ENCODE results near the gene PKP1.
A peak's percentile ranks its signal among the peaks of the same experiment; 100 is the strongest.

PKP1 gene

DNA sequence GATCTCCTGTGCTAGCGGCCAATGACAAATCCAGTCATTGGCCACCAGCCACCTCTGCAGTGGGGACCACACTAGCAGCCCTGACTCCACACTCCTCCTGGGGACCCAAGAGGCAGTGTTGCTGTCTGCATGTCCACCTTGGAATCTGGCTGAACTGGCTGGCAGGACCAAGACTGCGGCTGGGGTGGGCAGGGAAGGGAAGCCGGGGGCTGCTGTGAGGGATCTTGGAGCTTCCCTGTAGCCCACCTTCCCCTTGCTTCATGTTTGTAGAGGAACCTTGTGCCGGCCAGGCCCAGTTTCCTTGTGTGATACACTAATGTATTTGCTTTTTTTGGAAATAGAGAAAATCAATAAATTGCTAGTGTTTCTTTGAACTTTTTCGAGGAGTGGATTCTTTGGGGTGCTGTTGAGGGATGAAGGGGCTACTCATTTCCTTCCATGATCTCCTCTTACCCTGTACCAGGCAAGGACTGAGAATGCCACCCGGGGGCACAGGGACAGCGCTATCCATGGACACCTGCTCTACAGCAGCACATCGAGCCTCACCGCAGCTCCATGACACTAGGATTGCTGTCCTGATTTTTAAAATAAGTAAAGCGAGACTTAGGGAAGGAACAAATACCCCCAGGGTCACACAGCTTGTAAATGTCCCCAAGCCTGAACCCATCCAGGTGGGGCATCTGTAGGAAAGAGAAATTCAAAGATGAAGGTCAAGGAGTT, 49.5 kb downstream of the PKP1 start:
- no peak for DNase-seq

DNA sequence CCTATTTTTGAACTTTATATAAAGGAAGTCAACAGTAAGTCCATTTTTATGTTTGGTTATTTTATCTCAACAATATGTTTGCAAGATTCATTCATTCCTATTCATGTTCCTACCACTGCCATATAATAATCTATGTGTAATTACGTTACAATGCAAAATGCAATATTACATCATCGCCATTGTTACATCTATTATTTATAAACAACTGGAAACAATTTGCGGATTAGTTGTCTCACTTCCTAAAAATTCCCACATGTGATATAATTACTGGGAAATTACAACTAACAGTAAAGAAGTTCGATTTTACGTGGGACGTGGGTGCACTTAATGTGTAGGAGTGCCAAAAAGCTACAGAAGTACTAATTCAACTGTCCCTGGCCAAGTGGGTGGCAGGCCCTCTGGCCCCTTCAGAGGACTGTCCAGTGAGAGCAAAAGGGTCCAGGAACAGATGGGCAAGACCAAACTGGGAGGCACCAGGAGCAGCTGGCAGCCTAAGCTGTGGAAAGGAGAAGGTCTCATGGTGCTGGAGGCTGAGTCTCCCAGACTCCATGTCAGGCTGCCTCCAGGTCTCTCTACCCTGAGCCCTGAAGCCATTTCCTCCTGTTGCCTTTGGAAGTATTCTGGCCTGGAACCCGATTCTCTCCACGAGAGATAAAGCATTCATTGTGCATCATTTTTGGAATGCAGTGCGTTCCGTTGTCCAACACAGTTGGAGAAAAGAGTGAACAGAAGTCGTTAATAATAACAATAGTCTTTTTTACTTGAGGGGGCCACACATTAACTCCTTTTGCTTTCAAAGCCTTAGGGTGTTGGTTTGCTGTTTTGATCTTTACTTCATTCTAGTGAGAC, 51.2 kb downstream of the PKP1 start:
- DNase-seq = no peak

DNA sequence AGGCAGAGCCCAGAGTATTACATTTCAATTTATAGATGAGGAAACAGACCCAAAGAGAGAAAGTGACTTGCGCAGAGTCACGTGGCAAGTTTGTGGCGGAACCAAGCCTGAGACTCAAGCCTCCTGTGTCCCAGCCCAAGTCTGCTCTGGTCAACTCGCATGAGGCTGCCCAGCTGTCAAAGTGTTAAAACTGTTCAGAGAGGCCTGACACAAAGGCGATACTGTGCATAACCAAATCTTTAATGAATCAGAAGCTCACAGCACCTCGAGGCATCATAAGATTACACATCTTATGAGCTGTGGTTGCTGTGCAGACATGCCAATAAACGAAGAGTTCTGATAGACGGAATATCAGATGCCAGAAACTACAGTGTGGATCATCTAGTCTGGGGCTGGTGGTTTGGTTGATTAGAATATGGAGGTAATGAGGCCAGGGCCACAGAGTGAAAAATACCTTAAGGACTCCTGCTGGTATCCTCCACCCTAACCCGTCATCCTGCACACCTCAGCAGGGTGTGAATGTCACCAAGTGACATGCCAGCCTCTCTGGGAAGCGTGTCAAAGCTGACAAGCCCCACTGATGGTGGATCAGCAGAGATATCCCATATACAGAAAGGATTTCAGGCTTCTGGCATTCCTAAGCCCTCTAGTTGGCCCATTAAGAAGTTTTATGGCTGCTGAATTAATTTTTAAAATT, 52.0 kb downstream of the PKP1 start:
- DNase-seq = no peak

DNA sequence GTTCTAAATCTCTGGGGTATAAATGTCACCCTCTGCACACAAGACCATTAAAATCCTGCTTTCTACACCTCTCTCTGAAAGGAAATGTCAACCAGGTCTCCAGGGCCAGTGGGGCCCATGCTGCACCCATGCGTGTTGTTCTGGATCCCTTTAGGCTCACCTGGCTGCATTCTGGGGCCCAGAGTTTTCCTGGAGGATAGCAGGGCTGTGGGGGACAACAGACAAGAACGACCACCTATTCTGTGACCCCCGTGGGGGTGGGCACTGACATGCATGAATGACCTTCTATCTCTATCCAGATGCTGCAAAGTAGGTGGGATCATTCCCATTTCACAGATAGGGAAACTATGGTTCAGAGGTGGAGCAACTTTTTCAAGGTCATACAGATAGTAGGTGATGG, 52.6 kb downstream of the PKP1 start:
- DNase-seq = no peak

DNA sequence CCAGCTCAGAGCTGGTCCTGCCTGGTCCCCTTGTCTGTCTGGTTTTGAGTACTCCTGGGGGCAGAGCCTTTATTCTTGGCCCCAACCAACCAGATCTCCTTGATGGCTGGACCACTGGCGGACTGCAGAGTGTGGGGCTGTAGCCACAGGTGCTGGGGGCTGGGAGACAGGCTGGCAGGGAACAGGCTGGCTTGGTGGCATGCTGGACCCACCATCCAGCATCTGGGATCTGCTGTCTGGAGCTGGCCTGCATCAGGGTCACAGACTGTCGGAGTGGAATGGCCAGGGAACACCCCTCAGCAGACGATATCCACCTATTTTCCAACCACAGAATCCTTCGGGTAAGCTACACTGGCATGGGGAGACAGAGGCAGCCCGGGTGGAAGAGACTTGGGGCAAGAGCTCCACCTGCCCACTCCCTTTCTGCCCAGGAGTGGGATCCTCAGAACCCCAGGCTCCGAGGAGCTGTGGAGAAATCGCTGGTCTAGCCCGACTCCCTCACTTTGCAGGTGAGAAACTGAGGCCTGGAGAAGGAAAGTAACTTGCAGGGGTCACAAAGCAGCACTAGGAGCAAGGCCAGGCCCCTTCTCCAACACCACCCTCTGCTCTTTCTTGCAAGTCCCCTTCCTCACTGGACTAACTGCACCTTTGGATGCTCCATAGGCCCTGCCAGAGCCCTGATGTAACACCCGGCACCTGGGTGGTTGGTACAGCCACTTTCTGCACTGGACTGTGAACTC, 53.6 kb downstream of the PKP1 start:
- DNase-seq = no peak

DNA sequence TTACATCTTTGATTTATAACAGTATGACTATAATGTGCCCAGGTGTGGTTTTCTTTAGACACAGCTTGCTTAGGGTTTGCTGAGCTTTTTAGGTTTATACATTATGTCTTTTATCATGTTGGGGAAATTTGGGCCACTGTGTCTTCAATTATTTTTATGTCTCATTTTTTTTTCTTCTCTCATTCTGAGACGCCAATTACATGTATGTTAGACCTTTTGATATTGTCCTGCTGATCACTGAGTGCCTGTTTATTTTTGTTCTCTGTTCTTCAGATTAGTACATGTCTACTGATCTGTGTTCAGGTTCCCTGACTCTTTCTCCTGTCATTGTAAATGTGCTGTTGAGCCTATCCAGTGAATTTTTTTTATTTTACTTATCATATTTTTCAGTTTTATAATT, 58.1 kb downstream of the PKP1 start:
- DNase-seq = no peak

DNA sequence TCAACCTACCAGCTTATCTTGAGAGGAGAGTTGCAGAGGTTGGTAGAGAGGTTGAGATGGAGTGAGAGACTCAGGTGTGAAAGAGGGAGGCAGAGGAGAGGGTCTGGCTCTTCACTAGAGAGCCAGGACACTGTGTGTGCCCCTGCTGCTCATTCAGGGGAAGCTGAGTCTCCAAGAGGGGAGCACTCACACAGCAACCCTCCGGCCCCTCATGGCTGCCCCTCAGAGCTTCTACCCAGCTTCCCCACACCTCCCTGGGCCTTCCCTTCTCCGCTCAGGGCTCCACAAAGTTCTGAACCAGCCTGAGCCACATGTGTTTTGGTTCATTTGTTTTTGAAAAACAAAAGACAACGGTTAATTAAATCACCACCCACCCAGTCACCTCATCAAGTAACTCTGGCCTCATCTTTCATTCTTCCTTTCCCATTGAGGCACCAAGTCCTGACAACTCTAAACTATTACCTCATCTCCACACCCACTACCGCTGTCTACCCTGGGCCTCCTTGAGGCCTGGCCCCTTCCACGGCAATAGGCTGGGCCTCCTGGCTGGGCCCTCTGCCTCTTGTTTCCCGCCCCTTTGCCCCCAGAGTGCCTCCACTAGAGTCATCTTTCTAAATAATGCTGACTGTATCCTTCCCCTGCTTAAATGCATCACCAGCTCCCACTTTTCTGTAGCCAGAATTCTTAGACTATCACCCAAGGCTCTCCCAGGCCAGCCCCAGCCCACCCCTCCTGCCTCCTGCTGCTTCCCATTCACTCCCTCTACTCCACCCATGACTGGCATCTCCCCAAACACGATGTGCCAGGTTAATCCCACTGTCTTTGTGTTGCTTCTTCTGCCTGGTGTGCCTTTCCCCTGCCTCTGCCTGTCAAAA, 61.1 kb downstream of the PKP1 start:
- DNase-seq = no peak

DNA sequence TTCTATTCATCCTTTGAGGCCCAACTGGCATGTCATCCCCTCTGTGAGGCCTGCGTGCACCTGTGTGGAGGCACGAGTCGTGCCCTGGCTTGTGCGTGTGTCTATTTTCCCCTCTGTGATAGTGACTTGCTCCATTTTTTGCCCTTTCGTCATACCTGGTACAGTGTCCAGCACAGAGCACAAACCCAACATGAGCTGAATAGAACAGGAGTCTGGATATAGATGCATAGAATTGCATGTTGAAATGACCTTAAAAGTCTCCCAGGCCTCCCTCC, 61.7 kb downstream of the PKP1 start:
- no peak for DNase-seq

DNA sequence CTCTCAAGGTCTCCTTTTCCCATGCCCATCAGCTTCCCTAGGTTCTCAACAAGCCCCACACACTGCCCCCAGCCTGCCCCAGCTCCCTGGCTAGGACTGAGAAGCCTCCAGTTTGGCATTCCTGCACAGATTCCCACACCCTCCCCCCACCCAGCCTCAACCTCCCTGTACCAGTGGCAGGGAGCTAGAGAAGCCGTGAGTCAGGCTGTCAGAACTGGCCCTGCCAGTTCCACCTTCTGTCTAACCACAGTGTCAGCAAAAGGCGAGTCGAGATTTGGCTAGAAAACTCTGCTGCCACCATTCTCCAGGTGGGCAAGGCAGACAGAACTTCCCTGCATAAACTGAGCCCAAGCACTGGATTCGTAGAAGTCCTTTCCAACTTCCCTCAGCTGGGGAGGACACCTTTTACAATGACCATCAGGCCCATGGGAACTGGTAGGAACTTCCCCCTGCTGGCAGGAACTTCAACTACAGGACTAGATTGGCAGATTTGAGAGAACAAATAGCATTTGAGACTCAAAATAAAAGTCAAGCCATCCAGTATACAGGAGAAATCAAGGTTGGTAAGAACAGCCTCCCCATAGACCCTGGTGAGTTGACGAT, 63.1 kb downstream of the PKP1 start:
- DNase-seq = no peak

DNA sequence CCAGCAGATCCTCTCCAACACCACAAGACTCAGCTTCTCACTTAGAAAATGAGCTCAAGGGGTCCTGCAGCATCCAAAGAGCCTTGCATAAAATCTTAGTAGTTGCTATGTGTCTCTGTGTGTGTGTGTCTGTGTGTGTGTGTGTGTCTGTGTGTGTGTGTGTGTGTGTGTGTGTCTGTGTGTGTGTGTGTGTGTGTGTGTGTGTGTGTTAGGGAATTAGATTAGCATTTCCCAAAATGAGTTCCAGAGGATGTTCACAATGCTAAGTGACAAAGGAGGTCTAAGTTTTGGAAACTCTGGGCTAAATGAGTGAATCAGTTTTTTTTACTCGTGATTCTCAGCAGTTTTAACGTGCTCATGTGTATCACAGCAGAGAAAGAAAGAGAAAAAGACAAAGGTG, 63.7 kb downstream of the PKP1 start:
- DNase-seq = no peak

DNA sequence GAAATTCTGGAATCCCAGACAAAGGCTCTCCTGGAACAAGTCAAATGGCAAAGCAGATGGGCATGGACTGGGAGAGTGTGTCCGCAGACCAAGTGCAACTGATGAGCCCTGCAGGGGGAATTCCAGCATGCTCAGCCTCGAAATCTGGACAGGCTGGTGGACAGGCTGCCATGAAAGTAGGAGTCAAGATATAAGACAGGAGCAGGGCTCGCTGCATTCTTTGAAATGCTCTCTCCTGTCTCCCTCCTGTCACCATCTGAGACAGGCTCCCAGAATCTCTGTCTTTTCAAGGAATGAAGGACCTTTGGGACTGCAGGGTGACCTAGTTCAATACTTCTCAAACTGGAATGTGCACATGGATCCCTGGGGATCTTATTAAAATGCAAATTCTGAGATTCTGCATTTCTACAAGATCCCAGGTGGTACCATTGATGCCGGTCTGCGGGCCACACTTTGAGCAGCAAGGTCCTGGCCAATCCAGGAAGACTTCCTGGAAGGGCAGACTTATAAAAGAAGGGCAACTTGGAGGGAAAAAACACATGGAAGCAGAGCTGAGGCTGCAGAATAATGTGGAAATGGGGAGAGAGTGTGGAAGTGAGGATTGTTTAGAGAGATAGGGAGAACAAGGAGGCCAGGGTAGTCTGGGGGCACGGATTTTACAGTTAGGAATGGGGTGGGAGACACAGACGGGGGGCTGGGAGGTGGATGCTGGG, 64.3 kb downstream of the PKP1 start:
- DNase-seq = no peak

DNA sequence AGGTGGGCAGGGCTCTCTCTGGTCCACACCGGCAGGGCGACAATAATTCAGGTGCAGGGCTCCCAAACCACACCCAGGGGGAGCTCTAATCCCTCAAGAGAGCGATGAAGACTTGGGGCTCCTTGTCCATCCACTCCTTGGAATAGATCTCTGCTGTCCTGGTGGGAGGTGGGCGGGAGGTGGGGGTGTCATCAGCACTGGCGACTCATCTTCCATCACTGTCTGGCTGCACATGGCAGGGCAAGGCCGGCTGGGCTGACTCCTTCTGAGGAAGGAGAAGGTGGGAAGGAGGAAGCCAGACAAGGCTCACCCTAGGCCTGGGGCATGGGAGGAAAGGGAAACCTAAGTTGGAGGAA, 64.9 kb downstream of the PKP1 start:
- DNase-seq = no peak

DNA sequence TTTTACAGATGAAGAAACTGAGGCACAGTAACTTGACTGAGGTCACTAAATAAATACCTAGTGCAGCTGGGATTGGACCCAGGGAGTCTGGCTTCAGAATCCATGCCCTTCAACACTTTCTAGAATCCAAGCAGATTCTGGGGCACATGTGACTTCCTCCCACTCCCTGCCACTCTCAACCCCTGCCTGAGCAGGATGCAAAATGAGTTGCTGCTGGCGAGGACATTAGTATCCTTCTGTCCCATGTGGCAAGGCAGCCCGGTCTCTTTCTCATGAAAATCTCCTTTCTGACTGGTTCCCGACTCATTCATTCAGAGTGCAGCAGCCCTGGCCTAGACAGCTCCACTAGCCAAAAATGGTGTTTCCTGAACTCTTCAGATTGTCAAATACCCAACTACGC, 65.8 kb downstream of the PKP1 start:
- DNase-seq = no peak

DNA sequence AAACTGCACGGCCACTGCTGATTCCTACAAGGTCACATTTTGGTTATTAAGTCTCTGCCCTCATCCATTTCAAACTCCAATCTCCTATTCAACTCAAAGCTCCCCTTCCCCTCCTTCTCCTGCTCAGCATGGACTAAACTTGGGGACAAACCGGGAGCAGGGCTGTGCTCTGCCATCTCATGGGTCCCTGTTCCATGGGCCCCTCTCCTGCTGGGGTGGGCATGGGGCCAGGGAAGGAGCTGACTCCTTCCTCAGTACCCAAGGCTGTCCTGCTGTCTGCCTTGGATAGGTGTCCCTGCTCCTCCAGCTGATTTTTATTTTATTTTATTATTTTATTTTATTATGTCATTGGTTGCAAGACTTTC, 67.0 kb downstream of the PKP1 start:
- DNase-seq = no peak

DNA sequence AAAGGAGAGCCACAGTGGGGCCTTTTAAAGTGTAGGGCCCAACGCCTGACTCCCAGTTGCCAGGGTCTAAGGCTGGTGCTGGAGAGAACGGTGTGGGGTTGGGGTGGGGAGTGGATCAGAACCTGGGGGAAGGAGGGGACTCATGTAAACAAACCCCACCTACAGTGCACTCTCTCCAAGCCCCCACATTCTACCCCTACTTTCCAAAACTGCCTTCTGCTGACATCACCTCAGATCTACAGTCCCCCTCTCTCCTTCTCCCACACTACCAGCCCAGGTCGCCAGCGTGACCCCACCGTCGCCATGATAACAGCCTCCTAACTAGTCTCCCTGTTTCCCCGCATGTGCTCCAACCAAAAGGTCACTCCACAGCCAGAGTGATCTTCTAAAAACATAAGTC, 67.6 kb downstream of the PKP1 start:
- DNase-seq = no peak

DNA sequence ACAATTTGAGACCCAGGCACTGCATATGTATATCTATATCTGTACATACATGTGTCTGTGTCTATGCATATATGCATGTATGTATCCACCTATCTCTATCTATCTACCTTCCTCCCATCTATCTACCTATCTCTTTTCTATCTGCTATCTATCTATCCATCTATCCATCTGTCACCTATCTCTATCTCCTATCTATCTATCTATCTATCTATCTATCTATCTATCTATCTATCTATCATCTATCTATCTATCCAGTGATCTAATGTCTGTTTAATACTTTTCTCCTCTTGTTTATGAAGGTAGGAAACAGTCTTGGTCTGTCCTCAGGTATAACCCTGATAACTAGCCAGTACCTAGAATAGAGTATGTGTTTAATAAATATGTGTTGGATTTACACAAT, 68.3 kb downstream of the PKP1 start:
- DNase-seq = no peak

DNA sequence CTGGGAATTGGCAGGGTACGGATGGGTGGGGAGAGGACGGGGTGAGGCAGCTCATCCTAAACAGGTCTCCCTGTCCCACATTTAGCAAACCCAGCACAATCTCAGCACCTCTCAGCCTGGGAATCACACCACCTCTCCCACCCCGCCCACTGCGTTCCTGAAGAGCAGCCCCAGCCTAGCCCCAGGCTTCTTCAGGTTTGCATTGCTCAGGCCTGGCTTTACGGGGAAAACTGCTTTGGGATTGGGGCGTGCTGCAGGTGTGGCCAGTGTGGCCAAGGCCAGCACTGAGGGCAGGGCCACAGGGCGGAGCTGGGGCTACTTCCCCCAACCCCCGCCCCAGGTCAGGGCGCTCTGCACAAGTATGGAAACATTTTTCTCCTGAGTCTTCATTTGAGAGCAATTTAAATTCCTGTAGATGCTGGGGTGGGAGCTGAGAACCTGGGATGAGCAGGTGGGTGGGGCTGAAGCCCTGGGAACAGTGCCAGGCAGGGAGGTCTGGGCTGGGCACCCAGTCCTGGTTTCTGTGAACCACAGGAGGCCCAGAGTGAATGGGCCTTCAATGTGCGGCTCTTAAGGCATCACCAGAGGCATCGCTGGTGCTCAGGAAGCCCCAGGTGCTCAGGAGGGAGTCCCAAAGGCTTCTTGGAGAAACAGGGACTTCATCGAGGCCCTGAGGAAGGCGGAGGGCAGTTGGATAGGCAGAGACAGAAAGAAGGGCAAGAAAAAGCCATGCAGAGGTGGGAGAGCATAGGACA, 70.1 kb downstream of the PKP1 start:
- peak; percentile 6 for DNase-seq

DNA sequence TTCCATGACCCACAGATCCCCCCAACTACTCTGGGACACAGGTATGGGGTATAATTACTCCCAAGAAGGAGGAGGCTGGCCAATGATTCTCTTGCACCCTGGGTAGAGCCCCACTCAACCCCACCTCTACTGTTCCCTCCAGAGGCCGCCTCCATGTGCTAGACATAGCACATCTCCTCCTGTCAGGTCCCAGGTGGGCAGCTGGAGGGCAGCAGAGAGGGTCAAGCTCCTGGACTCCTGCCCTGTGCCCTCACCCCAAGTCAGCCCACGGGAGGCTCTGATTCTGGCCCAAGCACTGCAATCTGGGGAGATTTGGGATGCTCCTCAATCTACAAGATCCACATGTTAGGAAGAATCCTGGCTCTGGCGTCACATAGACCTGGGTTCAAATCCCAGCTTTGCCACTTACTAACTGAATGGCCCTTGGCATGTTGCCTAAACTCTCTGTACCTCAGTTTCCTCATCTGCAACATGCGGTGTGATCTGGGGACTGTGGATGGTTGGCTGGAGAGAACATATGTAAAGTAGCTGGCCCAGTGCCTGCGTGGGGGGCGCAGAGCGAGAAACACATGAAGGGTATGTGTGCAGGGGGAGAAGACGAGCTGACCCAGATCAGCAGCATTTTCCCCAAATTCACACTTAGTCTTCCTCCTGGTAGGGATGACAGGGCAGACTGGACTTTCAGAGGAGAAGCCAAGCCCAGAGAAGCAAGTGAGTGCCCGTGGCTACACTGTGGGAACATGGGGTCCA, 71.0 kb downstream of the PKP1 start:
- peak; percentile 15 for DNase-seq

DNA sequence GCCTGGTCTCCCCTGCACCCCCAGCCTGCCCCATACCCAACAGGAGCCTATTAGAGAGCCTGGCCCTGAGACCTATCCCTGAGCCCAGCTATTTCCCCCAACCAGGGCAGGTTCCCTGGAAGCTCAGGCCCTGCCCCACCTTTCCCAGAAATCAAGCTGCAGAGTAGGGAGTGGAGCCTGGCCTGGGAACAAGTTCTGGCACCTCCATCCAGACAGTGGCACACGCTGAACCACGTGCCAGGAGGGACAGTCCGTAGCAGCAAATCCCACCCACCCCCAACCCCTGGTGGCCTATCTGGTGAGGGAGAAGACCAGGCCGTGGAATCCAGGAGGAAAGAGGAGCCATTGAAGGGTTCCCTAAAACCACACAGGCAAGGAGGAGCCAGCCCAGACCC, 71.6 kb downstream of the PKP1 start:
- peak; percentile 14 for DNase-seq

DNA sequence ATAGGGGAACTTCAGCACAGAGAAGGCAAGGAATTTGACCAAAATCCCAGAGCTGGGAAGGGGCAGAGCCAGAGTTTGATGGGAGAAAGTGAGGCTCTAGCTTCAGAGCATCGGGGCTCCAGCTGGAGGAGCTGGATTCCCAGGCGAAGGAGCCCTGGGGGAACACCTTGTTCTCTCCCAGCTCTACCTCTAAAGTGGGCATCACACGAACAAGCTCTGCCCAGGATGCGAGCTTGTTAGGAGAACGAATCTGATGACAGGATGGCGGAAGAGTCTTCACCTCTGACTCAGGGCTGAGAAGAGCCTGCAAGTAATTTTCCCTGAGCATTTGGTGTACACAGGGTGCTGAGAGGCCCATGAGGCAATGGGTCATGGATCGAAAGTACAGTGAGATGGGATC, 72.2 kb downstream of the PKP1 start:
- DNase-seq = peak; percentile 2

All from right hindlimb (tissue), 1 donor.